Calu3 (cell line): ENCODE results near the gene TSPAN9. TPM values are rescaled to one million over a fixed set of nuclear protein-coding genes. Genes with fewer than 3 reads are reported as not detected.

ENCODE experiments used
- BruUV-seq: library from RNA; stranded (reverse); fragments of 400-500 nt; replicated peaks from 2 replicates; lab custom pipeline; 2021; lab: Mats Ljungman, UMichigan
- CTCF ChIA-PET: fragments of 300-600 bp; sonication (Branson Sonifier 250); formaldehyde crosslinking; loops from one replicate; lab custom pipeline; 2022; ENCODE audit warnings: antibody characterized with exemption; lab: Charles Lee
- DNase-seq: peaks from one replicate; pipeline ENCODE4 v3.0.0; 2022
- H3K27ac Mint-ChIP-seq: one replicate; pipeline ENCODE4 v1.8.0; 2022; ENCODE audit warnings: mixed read lengths; ENCODE audit not compliant: unreplicated experiment
- H3K27me3 Mint-ChIP-seq: one replicate; pipeline ENCODE4 v1.8.0; 2022; ENCODE audit warnings: mixed read lengths; ENCODE audit not compliant: unreplicated experiment
- H3K36me3 Mint-ChIP-seq: one replicate; pipeline ENCODE4 v1.8.0; 2022; ENCODE audit warnings: mild to moderate bottlenecking, moderate library complexity, mixed read lengths; ENCODE audit not compliant: insufficient read depth, unreplicated experiment
- H3K4me1 Mint-ChIP-seq: one replicate; pipeline ENCODE4 v1.8.0; 2022; ENCODE audit warnings: mild to moderate bottlenecking, low read depth, mixed read lengths; ENCODE audit not compliant: unreplicated experiment
- H3K4me3 Mint-ChIP-seq: one replicate; pipeline ENCODE4 v1.8.0; 2022; ENCODE audit warnings: mild to moderate bottlenecking, low read depth, moderate library complexity, mixed read lengths; ENCODE audit not compliant: unreplicated experiment
- H3K9me3 Mint-ChIP-seq: one replicate; pipeline ENCODE4 v1.8.0; 2022; ENCODE audit warnings: low read depth, mixed read lengths; ENCODE audit not compliant: unreplicated experiment
- intact Hi-C: fragments of 100-400 bp; cut with micrococcal nuclease; formaldehyde crosslinking; loops from one replicate; pipeline ENCODE4 v1.10.0; 2022; ENCODE audit not compliant: unreplicated experiment
- total RNA-seq: library from RNA; stranded (reverse); gene quantifications from 2 replicates; pipeline ENCODE4 v1.2.3, GENCODE V29; 2022
- TF ChIP-seq, protein P1 (sequence below): fragments of 200-600 bp; IDR thresholded peaks from one replicate; pipeline ENCODE4 v1.8.0; 2022; ENCODE audit warnings: antibody characterized with exemption; ENCODE audit not compliant: unreplicated experiment

TSPAN9 gene
- total RNA-seq, 1 experiment from 2014 or later: 6.0 TPM

DNA sequence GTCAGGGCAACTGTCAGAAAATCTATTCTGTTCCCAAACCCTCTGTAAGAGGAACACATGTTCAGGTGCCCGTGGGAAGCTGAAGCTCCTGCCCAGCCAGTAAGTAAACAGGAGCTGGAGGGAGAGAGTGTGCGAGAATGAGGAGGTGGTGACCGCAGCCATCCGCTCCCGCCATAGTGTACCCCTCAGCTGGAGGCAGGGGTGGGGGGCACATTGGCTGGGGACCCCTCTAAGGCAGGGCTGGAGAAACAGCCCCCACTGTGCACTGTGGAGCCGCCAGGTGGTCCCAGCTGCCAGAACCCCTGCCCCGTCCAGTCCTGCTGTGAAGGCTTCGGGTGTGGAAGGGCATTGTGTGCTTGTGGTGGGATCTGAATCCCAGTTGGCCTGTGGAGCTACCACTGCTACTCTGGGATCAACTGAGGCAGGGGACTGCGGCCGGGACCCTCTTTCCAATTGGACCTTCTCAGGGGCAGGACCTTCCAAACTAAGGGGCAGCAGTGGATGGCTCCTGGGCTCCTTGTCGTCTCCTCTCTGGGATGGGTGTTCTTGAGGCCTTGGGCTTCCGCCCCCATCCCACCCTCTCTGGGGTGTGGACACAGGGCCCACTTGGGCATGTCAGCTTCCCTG is 59.6 kb downstream of the TSPAN9 start:
- CTCF ChIA-PET: interaction anchor here (5.8 kb wide), 1 partner anchor 138 kb away, joined by 61 read pairs; no protein-coding TSS in a partner anchor
- Mint-ChIP-seq H3K36me3 (no peaks in the 10 kb centered on the region), H3K9me3 (no peaks in the 10 kb centered on the region), H3K27me3 (peaks cover 10% of the 10 kb centered on the region), H3K27ac (no peak overlapping the region), H3K4me3 (no peak overlapping the region), H3K4me1 (no peaks in the 10 kb centered on the region)
- intact Hi-C loops: loop anchor here (10.0 kb wide), 1 partner anchor 62 kb away; the partner anchor contains the start of gene TSPAN9
- TF ChIP-seq, protein P1, sequence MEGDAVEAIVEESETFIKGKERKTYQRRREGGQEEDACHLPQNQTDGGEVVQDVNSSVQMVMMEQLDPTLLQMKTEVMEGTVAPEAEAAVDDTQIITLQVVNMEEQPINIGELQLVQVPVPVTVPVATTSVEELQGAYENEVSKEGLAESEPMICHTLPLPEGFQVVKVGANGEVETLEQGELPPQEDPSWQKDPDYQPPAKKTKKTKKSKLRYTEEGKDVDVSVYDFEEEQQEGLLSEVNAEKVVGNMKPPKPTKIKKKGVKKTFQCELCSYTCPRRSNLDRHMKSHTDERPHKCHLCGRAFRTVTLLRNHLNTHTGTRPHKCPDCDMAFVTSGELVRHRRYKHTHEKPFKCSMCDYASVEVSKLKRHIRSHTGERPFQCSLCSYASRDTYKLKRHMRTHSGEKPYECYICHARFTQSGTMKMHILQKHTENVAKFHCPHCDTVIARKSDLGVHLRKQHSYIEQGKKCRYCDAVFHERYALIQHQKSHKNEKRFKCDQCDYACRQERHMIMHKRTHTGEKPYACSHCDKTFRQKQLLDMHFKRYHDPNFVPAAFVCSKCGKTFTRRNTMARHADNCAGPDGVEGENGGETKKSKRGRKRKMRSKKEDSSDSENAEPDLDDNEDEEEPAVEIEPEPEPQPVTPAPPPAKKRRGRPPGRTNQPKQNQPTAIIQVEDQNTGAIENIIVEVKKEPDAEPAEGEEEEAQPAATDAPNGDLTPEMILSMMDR: no peak
- DNase-seq: no peak
- BruUV-seq: no TSS peak

DNA sequence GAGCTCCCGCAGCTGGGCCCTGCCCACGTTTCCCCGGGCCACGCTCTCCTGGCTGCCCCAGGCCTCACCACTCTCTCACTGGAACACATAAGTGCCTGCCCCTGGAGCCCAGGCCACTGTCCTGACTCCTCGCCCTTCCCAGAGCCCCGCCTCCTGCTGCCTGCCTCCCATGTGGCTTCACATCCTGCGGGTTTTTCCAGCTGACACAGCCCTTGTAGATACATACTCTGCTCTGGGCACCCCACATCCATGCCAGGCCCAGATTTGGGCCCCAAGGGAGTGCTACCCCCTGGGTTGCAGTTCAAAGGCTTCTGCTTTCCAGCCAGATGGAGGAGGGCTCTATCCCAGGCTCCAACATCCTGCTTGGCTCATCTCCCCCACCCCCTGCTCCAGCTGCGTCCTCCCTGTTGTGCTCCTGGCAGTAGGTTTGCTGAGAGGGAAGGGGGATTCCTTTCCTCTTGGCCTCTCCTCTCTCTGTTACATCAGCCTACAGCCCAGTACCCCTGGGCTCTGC is 60.1 kb downstream of the TSPAN9 start:
- CTCF ChIA-PET: interaction anchor here (5.8 kb wide), 1 partner anchor 138 kb away, joined by 61 read pairs; no protein-coding TSS in a partner anchor
- no peaks in the 10 kb centered on the region for H3K4me1 Mint-ChIP-seq

DNA sequence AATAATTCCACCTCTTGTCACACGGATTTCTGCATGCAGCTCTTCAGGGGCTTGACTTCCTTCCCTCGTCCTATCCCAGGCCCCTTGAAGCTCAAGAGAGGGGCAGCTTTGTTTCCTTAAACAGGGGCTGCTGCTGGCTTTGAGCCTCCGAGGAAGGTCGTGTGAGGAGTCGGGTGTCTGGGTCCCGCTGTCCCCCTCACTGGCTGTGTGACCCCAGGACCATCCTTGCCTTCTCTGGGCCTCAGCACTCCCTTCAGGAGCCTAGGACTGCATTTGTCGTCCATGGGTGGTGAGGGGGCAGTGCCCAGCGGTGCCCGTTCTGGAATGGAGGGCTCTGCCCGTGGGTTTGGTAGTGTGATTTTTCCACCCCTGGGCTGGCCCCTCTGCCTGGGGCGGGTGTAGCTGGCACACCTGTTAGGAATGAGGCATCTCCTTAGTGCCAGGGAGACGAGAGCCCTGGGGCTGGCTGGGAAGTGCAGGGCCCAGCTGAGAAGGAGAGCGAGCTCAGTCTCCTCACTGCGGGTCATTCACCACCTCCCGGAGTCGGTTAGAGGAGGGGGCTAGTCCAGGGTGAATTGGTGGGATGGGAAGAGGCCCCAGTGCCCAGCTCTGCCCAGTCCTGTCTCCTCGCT is 60.8 kb downstream of the TSPAN9 start:
- no TSS peak for BruUV-seq
- Mint-ChIP-seq H3K4me1 (no peaks in the 10 kb centered on the region), H3K9me3 (no peaks in the 10 kb centered on the region), H3K27me3 (peaks cover 10% of the 10 kb centered on the region), H3K4me3 (no peak overlapping the region), H3K36me3 (no peaks in the 10 kb centered on the region), H3K27ac (no peak overlapping the region)
- no peak for DNase-seq
- CTCF ChIA-PET: interaction anchor here (5.8 kb wide), 1 partner anchor 137 kb away, joined by 61 read pairs; no protein-coding TSS in a partner anchor
- intact Hi-C loops: loop anchor here (10.0 kb wide), 1 partner anchor 63 kb away; the partner anchor contains the start of gene TSPAN9
- TF ChIP-seq, protein P1: no peak

More for the DNA sequence above, 60.1 kb downstream of the TSPAN9 start:
- no TSS peak for BruUV-seq
- H3K9me3 Mint-ChIP-seq: no peaks in the 10 kb centered on the region
- H3K36me3 Mint-ChIP-seq: no peaks in the 10 kb centered on the region
- H3K27ac Mint-ChIP-seq: no peak overlapping the region
- TF ChIP-seq, protein P1: no peak
- DNase-seq: no peak
- H3K4me3 Mint-ChIP-seq: no peak overlapping the region
- intact Hi-C loops: loop anchor here (10.0 kb wide), 1 partner anchor 63 kb away; the partner anchor contains the start of gene TSPAN9
- peaks cover 10% of the 10 kb centered on the region for H3K27me3 Mint-ChIP-seq

DNA sequence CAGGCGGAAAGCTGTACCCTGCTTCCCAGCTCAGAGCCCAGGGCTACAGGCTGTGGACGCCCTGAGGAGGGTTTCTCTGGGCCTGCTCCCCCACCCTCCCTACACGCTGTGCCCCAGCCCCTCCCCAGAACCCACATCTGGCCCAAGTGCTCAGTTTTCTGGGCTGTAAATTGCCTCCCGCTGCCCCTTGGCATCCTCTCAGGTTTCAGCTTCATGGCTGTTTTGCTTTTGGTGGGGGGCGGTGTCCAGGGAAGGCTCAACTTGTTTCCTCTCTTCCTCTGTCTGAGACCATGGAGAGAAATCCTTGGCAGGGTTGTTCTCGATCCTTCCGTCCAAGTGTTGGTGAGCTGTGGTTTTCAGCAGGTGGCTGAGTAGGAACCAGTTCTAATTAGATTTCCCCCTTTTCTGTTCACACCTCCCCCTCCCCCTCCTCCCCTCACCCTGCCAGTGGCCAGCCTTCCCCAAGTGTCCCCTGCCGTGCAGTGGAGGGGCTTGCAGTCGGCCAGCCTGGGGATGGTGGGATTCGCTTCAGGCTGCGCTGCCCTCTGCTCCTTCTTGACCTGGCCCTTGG is 61.8 kb downstream of the TSPAN9 start:
- Mint-ChIP-seq H3K27me3 (peaks cover 10% of the 10 kb centered on the region), H3K36me3 (no peaks in the 10 kb centered on the region), H3K9me3 (no peaks in the 10 kb centered on the region), H3K4me1 (no peaks in the 10 kb centered on the region), H3K4me3 (no peak overlapping the region), H3K27ac (no peak overlapping the region)
- DNase-seq: no peak
- CTCF ChIA-PET: interaction anchor here (0.7 to 5.8 kb wide), 3 partner anchors 42 to 136 kb away, joined by 3 to 61 read pairs (median 4); no protein-coding TSS in a partner anchor
- TF ChIP-seq, protein P1: no peak
- BruUV-seq: no TSS peak
- intact Hi-C loops: loop anchor here (10.0 kb wide), 1 partner anchor 64 kb away; the partner anchor contains the start of gene TSPAN9
